ENCODE measurements around the gene AGRN.

The AGRN gene

GRCh38 chr1:1043411-1043810, 23.5 kb downstream of the AGRN start:
- Histone ChIP-seq H3K4me3 (ENCODE audit: low read depth, low read length) (no peak overlapping the region), H3K4me1 (peaks cover 3% of the 10 kb centered on the region), H3K79me2 (no peaks in the 10 kb centered on the region), H3K36me3 (ENCODE audit: control insufficient read depth, insufficient read depth, low read length) (no peaks in the 10 kb centered on the region), H2AFZ (no peak overlapping the region), H3K4me2 (ENCODE audit: low read length) (no peak overlapping the region), H3K9me3 (ENCODE audit: control insufficient read depth, low read length) (no peaks in the 10 kb centered on the region), H3K9ac (no peak overlapping the region), H3K27ac (no peak overlapping the region), H3K27me3 (ENCODE audit: control insufficient read depth, insufficient read depth, low read length) (no peaks in the 10 kb centered on the region)
- no peak for TF ChIP-seq CTCF (IDR thresholded peaks at IDR 0.05)

GRCh38 chr1:1043921-1044320, 24.0 kb downstream of the AGRN start:
- H2AFZ ChIP-seq: no peak overlapping the region
- H3K27ac ChIP-seq: no peak overlapping the region

GRCh38 chr1:1044455-1045078, 24.6 kb downstream of the AGRN start:
- H3K9ac ChIP-seq: no peak overlapping the region
- no peaks in the 10 kb centered on the region for H3K36me3 ChIP-seq (ENCODE audit: control insufficient read depth, insufficient read depth, low read length)
- no peak overlapping the region for H3K4me2 ChIP-seq (ENCODE audit: low read length)
- H3K9me3 ChIP-seq (ENCODE audit: control insufficient read depth, low read length): no peaks in the 10 kb centered on the region
- no peak overlapping the region for H3K4me3 ChIP-seq (ENCODE audit: low read depth, low read length)
- TF ChIP-seq CTCF (IDR thresholded peaks at IDR 0.05): no peak
- H3K27ac ChIP-seq: no peak overlapping the region
- H2AFZ ChIP-seq: no peak overlapping the region
- no peaks in the 10 kb centered on the region for H3K79me2 ChIP-seq
- no peaks in the 10 kb centered on the region for H3K27me3 ChIP-seq (ENCODE audit: control insufficient read depth, insufficient read depth, low read length)
- H3K4me1 ChIP-seq: peaks cover 3% of the 10 kb centered on the region

More at GRCh38 chr1:1043921-1044320, 24.0 kb downstream of the AGRN start:
- Histone ChIP-seq H3K4me3 (ENCODE audit: low read depth, low read length) (no peak overlapping the region), H3K4me2 (ENCODE audit: low read length) (no peak overlapping the region), H3K27me3 (ENCODE audit: control insufficient read depth, insufficient read depth, low read length) (no peaks in the 10 kb centered on the region), H3K9ac (no peak overlapping the region), H3K9me3 (ENCODE audit: control insufficient read depth, low read length) (no peaks in the 10 kb centered on the region), H3K4me1 (peaks cover 3% of the 10 kb centered on the region), H3K79me2 (no peaks in the 10 kb centered on the region), H3K36me3 (ENCODE audit: control insufficient read depth, insufficient read depth, low read length) (no peaks in the 10 kb centered on the region)
- TF ChIP-seq CTCF (IDR thresholded peaks at IDR 0.05): no peak

- H3K4me3 ChIP-seq (ENCODE audit: low read depth, low read length): no peak overlapping the region
- H3K27me3 ChIP-seq (ENCODE audit: control insufficient read depth, insufficient read depth, low read length): no peaks in the 10 kb centered on the region
- no peaks in the 10 kb centered on the region for H3K79me2 ChIP-seq
- H3K4me1 ChIP-seq: peaks cover under 1% of the 10 kb centered on the region
- no peak overlapping the region for H3K4me2 ChIP-seq (ENCODE audit: low read length)
- TF ChIP-seq CTCF (IDR thresholded peaks at IDR 0.05): no peak
- no peaks in the 10 kb centered on the region for H3K9me3 ChIP-seq (ENCODE audit: control insufficient read depth, low read length)
- no peak overlapping the region for H3K27ac ChIP-seq
- H2AFZ ChIP-seq: no peak overlapping the region
- H3K9ac ChIP-seq: no peak overlapping the region
- no peaks in the 10 kb centered on the region for H3K36me3 ChIP-seq (ENCODE audit: control insufficient read depth, insufficient read depth, low read length)
Observed at GRCh38 chr1:1045129-1045528, 25.2 kb downstream of the AGRN start.

- Histone ChIP-seq H3K4me1 (no peaks in the 10 kb centered on the region), H2AFZ (no peak overlapping the region)
Observed at GRCh38 chr1:1046243-1046642, 26.3 kb downstream of the AGRN start.

More at GRCh38 chr1:1046243-1046642, 26.3 kb downstream of the AGRN start:
- no peaks in the 10 kb centered on the region for H3K36me3 ChIP-seq (ENCODE audit: control insufficient read depth, insufficient read depth, low read length)
- no peaks in the 10 kb centered on the region for H3K9me3 ChIP-seq (ENCODE audit: control insufficient read depth, low read length)
- no peak for TF ChIP-seq CTCF (IDR thresholded peaks at IDR 0.05)
- H3K27me3 ChIP-seq (ENCODE audit: control insufficient read depth, insufficient read depth, low read length): no peaks in the 10 kb centered on the region
- H3K27ac ChIP-seq: no peak overlapping the region
- no peak overlapping the region for H3K9ac ChIP-seq
- no peak overlapping the region for H3K4me3 ChIP-seq (ENCODE audit: low read depth, low read length)
- no peaks in the 10 kb centered on the region for H3K79me2 ChIP-seq
- no peak overlapping the region for H3K4me2 ChIP-seq (ENCODE audit: low read length)

Measured in parathyroid adenoma (tissue), 2 donors.